GM19240 (cell line): Measurements from ENCODE around the gene TUBB4A.

ENCODE experiments used
- DNase-seq: peaks from one replicate; pipeline ENCODE4 v3.0.0; 2011; ENCODE audit warnings: low spot score; ENCODE audit not compliant: insufficient read length

TUBB4A gene

GRCh38 chr19:6470173-6470572, 31.9 kb downstream of the TUBB4A start:
- DNase-seq, result no peak

GRCh38 chr19:6467384-6467783, 34.7 kb downstream of the TUBB4A start:
- no peak for DNase-seq

GRCh38 chr19:6466526-6467248, 35.4 kb downstream of the TUBB4A start:
- DNase-seq, result no peak

- DNase-seq, result no peak
Measured at GRCh38 chr19:6465663-6466062, 36.4 kb downstream of the TUBB4A start.

GRCh38 chr19:6465006-6465405, 37.1 kb downstream of the TUBB4A start:
- no peak for DNase-seq

- DNase-seq, result no peak
Measured at GRCh38 chr19:6464070-6464873, 37.8 kb downstream of the TUBB4A start, which contains the start of gene CRB3. Gene CRB3, plus strand, starts transcription at chr19:6464271. Its CDS starts 431 bp downstream, at chr19:6464702.

GRCh38 chr19:6460099-6460884, 41.8 kb downstream of the TUBB4A start:
- DNase-seq, result peak; percentile 94

GRCh38 chr19:6459262-6460098, 42.6 kb downstream of the TUBB4A start, which contains the start of gene SLC25A23:
Gene SLC25A23, minus strand, starts transcription at chr19:6459792. Its CDS starts 164 bp downstream, at chr19:6459628.
- peak; percentile 75 for DNase-seq

GRCh38 chr19:6458695-6459261, 43.3 kb downstream of the TUBB4A start:
- DNase-seq, result no peak

- no peak for DNase-seq
Measured at GRCh38 chr19:6457958-6458694, 44.0 kb downstream of the TUBB4A start.

GRCh38 chr19:6455924-6456323, 46.2 kb downstream of the TUBB4A start:
- no peak for DNase-seq

- DNase-seq, result no peak
Measured at GRCh38 chr19:6453951-6454565, 48.1 kb downstream of the TUBB4A start.

- no peak for DNase-seq
Measured at GRCh38 chr19:6452899-6453298, 49.2 kb downstream of the TUBB4A start.

- DNase-seq, result no peak
Measured at GRCh38 chr19:6452223-6452614, 49.9 kb downstream of the TUBB4A start.

GRCh38 chr19:6451583-6452222, 50.4 kb downstream of the TUBB4A start:
- no peak for DNase-seq

GRCh38 chr19:6450166-6450565, 51.9 kb downstream of the TUBB4A start:
- no peak for DNase-seq

- no peak for DNase-seq
Measured at GRCh38 chr19:6448045-6448444, 54.1 kb downstream of the TUBB4A start.

GRCh38 chr19:6446452-6446851, 55.7 kb downstream of the TUBB4A start:
- no peak for DNase-seq
